ENCODE data around the gene TCEA2.
A peak's percentile ranks its signal among the peaks of the same experiment; 100 is the strongest.

The TCEA2 gene

GRCh38 chr20:64041040-64041780 is 21.8 kb upstream of the TCEA2 start:
- TF ChIP-seq CEBPB (IDR thresholded peaks at IDR 0.05) (no peak), FOXM1 (IDR thresholded peaks at IDR 0.05; ENCODE audit: borderline replicate concordance, low read depth) (no peak), CREB1 (IDR thresholded peaks at IDR 0.05; ENCODE audit: low read depth) (no peak), TEAD4 (IDR thresholded peaks at IDR 0.05) (no peak), RAD21 (IDR thresholded peaks at IDR 0.05; ENCODE audit: low read depth) (no peak), EGR1 (IDR thresholded peaks at IDR 0.05) (no peak), USF1 (IDR thresholded peaks at IDR 0.05) (no peak), REST (IDR thresholded peaks at IDR 0.05; ENCODE audit: low read depth) (no peak), ZBTB7A (IDR thresholded peaks at IDR 0.05; ENCODE audit: low read depth) (no peak)

- TF ChIP-seq TCF12 (IDR thresholded peaks at IDR 0.05; ENCODE audit: low read depth) (no peak), ZBTB7A (IDR thresholded peaks at IDR 0.05; ENCODE audit: low read depth) (no peak), CEBPB (IDR thresholded peaks at IDR 0.05) (no peak), TEAD4 (IDR thresholded peaks at IDR 0.05) (no peak), FOXM1 (IDR thresholded peaks at IDR 0.05; ENCODE audit: borderline replicate concordance, low read depth) (no peak), CREB1 (IDR thresholded peaks at IDR 0.05; ENCODE audit: low read depth) (no peak), TAF1 (IDR thresholded peaks at IDR 0.05; ENCODE audit: low read depth) (no peak), NFIC (IDR thresholded peaks at IDR 0.05) (no peak), RAD21 (IDR thresholded peaks at IDR 0.05; ENCODE audit: low read depth) (no peak), REST (IDR thresholded peaks at IDR 0.05; ENCODE audit: low read depth) (no peak), MAX (IDR thresholded peaks at IDR 0.05) (no peak), USF1 (IDR thresholded peaks at IDR 0.05) (no peak), EGR1 (IDR thresholded peaks at IDR 0.05) (no peak)
Measured at GRCh38 chr20:64041781-64042053, 21.3 kb upstream of the TCEA2 start.

- no peak for TF ChIP-seq CREB1 (IDR thresholded peaks at IDR 0.05; ENCODE audit: low read depth)
- TF ChIP-seq EP300 (IDR thresholded peaks at IDR 0.05; ENCODE audit: borderline replicate concordance), result no peak
- no peak for TF ChIP-seq ZBTB7A (IDR thresholded peaks at IDR 0.05; ENCODE audit: low read depth)
- no peak for TF ChIP-seq REST (IDR thresholded peaks at IDR 0.05; ENCODE audit: low read depth)
- TF ChIP-seq MAX (IDR thresholded peaks at IDR 0.05), result no peak
- no peak for TF ChIP-seq CEBPB (IDR thresholded peaks at IDR 0.05)
- TF ChIP-seq RAD21 (IDR thresholded peaks at IDR 0.05; ENCODE audit: low read depth), result no peak
- no peak for TF ChIP-seq TEAD4 (IDR thresholded peaks at IDR 0.05)
- TF ChIP-seq NFIC (IDR thresholded peaks at IDR 0.05), result no peak
- no peak for TF ChIP-seq TCF12 (IDR thresholded peaks at IDR 0.05; ENCODE audit: low read depth)
Measured at GRCh38 chr20:64042054-64042781, 20.8 kb upstream of the TCEA2 start.

- TF ChIP-seq YY1 (IDR thresholded peaks at IDR 0.05; ENCODE audit: low read depth) (no peak), ZBTB7A (IDR thresholded peaks at IDR 0.05; ENCODE audit: low read depth) (0 out of 2 replicates have a peak, but pooled peaks have one; percentile 6)
Measured at GRCh38 chr20:64043768-64044167, 19.2 kb upstream of the TCEA2 start.

Measured in Ishikawa (cell line).